ENCODE data around the gene GIT1.

DNA sequence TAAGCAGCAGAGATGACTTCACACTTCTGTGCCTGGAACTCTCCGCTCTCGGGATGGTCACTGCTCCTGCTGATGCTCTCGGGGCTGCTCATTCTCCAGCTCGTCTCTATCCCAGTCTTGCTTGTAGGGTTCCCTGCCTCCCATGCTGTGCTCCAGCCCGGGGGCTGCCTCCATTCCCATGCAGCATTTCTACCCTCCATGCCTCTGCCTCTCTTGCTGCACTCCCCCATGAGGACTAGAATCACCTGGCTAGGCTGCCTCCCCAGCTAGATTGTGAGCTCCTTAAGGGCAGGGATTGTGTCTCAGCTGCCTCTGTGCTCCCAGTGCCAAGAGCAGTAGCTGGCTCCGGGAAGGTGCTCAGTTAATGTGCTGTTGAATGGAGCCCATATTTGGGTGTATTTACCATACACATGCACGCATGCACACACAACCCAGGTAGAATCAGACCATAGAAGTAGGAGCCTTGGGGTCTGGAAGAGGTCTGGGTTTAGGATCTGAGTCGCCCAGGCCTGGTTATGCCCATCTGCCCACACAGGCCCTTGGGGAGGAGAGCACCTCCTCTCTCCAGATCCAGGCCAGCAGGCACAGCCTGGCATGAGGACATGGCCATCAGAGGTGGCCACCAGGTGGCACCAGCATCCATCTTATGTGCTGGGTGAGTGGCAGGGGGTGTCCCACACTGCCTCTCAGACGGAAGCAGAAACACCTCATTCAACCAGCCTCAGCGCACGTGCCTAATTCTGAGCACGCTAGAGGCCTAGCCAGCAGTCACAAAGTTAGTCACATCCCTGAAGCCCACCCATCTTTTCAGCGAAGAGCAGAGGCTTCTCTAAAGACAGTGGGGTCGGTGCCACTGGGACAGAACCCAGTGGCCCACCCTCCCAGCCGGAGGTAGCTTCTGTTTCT is 9.3 kb downstream of the GIT1 start:
- no peak for TF ChIP-seq POLR2A (IDR thresholded peaks at IDR 0.05)
- TF ChIP-seq, protein P1, sequence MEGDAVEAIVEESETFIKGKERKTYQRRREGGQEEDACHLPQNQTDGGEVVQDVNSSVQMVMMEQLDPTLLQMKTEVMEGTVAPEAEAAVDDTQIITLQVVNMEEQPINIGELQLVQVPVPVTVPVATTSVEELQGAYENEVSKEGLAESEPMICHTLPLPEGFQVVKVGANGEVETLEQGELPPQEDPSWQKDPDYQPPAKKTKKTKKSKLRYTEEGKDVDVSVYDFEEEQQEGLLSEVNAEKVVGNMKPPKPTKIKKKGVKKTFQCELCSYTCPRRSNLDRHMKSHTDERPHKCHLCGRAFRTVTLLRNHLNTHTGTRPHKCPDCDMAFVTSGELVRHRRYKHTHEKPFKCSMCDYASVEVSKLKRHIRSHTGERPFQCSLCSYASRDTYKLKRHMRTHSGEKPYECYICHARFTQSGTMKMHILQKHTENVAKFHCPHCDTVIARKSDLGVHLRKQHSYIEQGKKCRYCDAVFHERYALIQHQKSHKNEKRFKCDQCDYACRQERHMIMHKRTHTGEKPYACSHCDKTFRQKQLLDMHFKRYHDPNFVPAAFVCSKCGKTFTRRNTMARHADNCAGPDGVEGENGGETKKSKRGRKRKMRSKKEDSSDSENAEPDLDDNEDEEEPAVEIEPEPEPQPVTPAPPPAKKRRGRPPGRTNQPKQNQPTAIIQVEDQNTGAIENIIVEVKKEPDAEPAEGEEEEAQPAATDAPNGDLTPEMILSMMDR (IDR thresholded peaks at IDR 0.05), result peak in 5 of 7 experiments; percentile 73 to 93 (median 89)
- TF ChIP-seq POLR2AphosphoS5 (IDR thresholded peaks at IDR 0.05), result peak in 2 of 3 donors; percentile 48 to 86

Data from stomach (tissue), 4 donors.